Esophagus squamous epithelium (tissue), 5 donors: ENCODE measurements around the gene TEAD1. TPM values are rescaled to one million over a fixed set of nuclear protein-coding genes. Genes with fewer than 3 reads are reported as not detected.
A peak's percentile ranks its signal among the peaks of the same experiment; 100 is the strongest.
"Not testable (repeated sequence)": the region's sequence is repeated elsewhere in the genome, so short reads cannot be mapped to it uniquely, and the experiment has no call there.

Experiments
- DNase-seq: peaks from one replicate; lab custom pipeline; 2025; lab: John Stamatoyannopoulos, UW
- H3K27ac ChIP-seq, 4 donors: fragments of 200-600 bp; sonication (generic); one replicate each; pipeline ENCODE4 v1.5.1; 2016 to 2019; ENCODE audit warnings: mild to moderate bottlenecking in 1 of 4
- H3K27me3 ChIP-seq, 4 donors: fragments of 200-600 bp; sonication (generic); 1 replicate in 3 of 4; 2 replicates in 1 of 4; pipeline versions ENCODE4 v1.5.1 to v1.6.0; 2017 to 2021; ENCODE audit warnings: antibody characterized with exemption in 1 of 4
- H3K36me3 ChIP-seq, 3 donors: fragments of 200-600 bp; sonication (generic); one replicate each; pipeline ENCODE4 v1.5.1; 2016 to 2019
- H3K4me1 ChIP-seq, 3 donors: fragments of 200-600 bp; sonication (generic); one replicate each; pipeline ENCODE4 v1.5.1; 2017 to 2019
- H3K4me3 ChIP-seq, 4 donors: fragments of 200-600 bp; sonication (generic); 1 replicate in 3 of 4; 2 replicates in 1 of 4; pipeline ENCODE4 v1.5.1; 2016 to 2019; ENCODE audit warnings: mild to moderate bottlenecking in 2 of 4, moderate library complexity in 1 of 4
- H3K9me3 ChIP-seq, 3 donors: fragments of 200-600 bp; sonication (generic); one replicate each; pipeline ENCODE4 v1.5.1; 2016 to 2019
- POLR2A ChIP-seq, 4 donors: fragments of 450-650 bp; IDR thresholded peaks; one replicate each; pipeline ENCODE4 v1.6.1; 2017; ENCODE audit warnings: antibody characterized with exemption in 4 of 4, mild to moderate bottlenecking in 4 of 4, moderate library complexity in 3 of 4
- WGBS, 2 donors: methylation state at CpG; one replicate each; pipeline ENCODE4 v1.1.5; 2018; 5-methylcytosine and 5-hydroxymethylcytosine counted together
- intact Hi-C: fragments of 100-400 bp; cut with DNase I; formaldehyde crosslinking; loops from one replicate; pipeline ENCODE4 v1.15.0; 2022
- total RNA-seq, 4 donors: library from RNA; depleted of rRNA; stranded (reverse); fragments of >200 nt; gene quantifications; one replicate each; pipeline ENCODE4 v1.1.0, GENCODE V29; 2016
- TF ChIP-seq, protein P1 (sequence below), 6 experiments: fragments of 450-650 bp in 4 of 6; fragments of 200-600 bp in 2 of 6; sonication (generic) in 2 of 6; IDR thresholded peaks; one replicate each; pipeline ENCODE4 v1.5.1; 2016 to 2019; ENCODE audit warnings: antibody characterized with exemption in 6 of 6, mild to moderate bottlenecking in 4 of 6, moderate library complexity in 4 of 6
- donor health status: DM: yes; HTN: yes; CAD: no.

Gene TEAD1
- total RNA-seq, 4 donors from 2014 or later = 33.3 to 75.2 (median 49.8) TPM

GRCh38 chr11:12868315-12869073 lies 194.3 kb downstream of the TEAD1 start:
- 70 to 83% methylated on average over 3 of the region's 3 CpGs for WGBS, 2 donors
- H3K9me3 ChIP-seq = no peaks in the 10 kb centered on the region
- no peaks in the 10 kb centered on the region for H3K27me3 ChIP-seq
- no peak for TF ChIP-seq POLR2A (IDR thresholded peaks at IDR 0.05)
- TF ChIP-seq, protein P1, sequence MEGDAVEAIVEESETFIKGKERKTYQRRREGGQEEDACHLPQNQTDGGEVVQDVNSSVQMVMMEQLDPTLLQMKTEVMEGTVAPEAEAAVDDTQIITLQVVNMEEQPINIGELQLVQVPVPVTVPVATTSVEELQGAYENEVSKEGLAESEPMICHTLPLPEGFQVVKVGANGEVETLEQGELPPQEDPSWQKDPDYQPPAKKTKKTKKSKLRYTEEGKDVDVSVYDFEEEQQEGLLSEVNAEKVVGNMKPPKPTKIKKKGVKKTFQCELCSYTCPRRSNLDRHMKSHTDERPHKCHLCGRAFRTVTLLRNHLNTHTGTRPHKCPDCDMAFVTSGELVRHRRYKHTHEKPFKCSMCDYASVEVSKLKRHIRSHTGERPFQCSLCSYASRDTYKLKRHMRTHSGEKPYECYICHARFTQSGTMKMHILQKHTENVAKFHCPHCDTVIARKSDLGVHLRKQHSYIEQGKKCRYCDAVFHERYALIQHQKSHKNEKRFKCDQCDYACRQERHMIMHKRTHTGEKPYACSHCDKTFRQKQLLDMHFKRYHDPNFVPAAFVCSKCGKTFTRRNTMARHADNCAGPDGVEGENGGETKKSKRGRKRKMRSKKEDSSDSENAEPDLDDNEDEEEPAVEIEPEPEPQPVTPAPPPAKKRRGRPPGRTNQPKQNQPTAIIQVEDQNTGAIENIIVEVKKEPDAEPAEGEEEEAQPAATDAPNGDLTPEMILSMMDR (IDR thresholded peaks at IDR 0.05) = peak in 2 of 6 experiments; percentile 27 to 39
- DNase-seq = no peak
- no peaks in the 10 kb centered on the region for H3K36me3 ChIP-seq
- H3K4me1 ChIP-seq = peaks cover 0 to 40% (median 13%) of the 10 kb centered on the region in 3 donors
- H3K4me3 ChIP-seq = no peak overlapping the region
- intact Hi-C loops = no loop called here
- H3K27ac ChIP-seq = no peak overlapping the region

- intact Hi-C loops = no loop called here
Observed at GRCh38 chr11:12871241-12871640, 197.0 kb downstream of the TEAD1 start.

GRCh38 chr11:12871788-12872321 lies 197.6 kb downstream of the TEAD1 start:
- TF ChIP-seq, protein P1 (IDR thresholded peaks at IDR 0.05) = no peak
- no peak for TF ChIP-seq POLR2A (IDR thresholded peaks at IDR 0.05)
- DNase-seq = no peak
- Histone ChIP-seq H3K27me3 (no peaks in the 10 kb centered on the region), H3K9me3 (no peaks in the 10 kb centered on the region), H3K4me1 (peaks cover 0 to 18% (median 8%) of the 10 kb centered on the region in 3 donors), H3K36me3 (no peaks in the 10 kb centered on the region), H3K27ac (no peak overlapping the region), H3K4me3 (no peak overlapping the region)
- intact Hi-C loops = no loop called here
- WGBS, 2 donors = 90 to 97% methylated on average over 9 to 10 of the region's 11 CpGs

More at GRCh38 chr11:12871241-12871640, 197.0 kb downstream of the TEAD1 start:
- Histone ChIP-seq H3K27ac (no peak overlapping the region), H3K27me3 (no peaks in the 10 kb centered on the region), H3K4me3 (no peak overlapping the region), H3K9me3 (no peaks in the 10 kb centered on the region), H3K4me1 (peaks cover 0 to 18% (median 8%) of the 10 kb centered on the region in 3 donors), H3K36me3 (no peaks in the 10 kb centered on the region)
- no peak for DNase-seq
- WGBS, 2 donors = 46 to 51% methylated on average over 2 of the region's 2 CpGs
- TF ChIP-seq, protein P1 (IDR thresholded peaks at IDR 0.05) = no peak
- no peak for TF ChIP-seq POLR2A (IDR thresholded peaks at IDR 0.05)

GRCh38 chr11:12876340-12876739 lies 202.1 kb downstream of the TEAD1 start:
- Histone ChIP-seq H3K27me3 (no peaks in the 10 kb centered on the region), H3K4me1 (peaks cover 0 to 4% (median 3%) of the 10 kb centered on the region in 3 donors), H3K4me3 (no peak overlapping the region), H3K36me3 (peaks cover 0 to 19% (median 0%) of the 10 kb centered on the region in 3 donors), H3K27ac (no peak overlapping the region), H3K9me3 (no peaks in the 10 kb centered on the region)
- TF ChIP-seq POLR2A (IDR thresholded peaks at IDR 0.05) = no peak
- TF ChIP-seq, protein P1 (IDR thresholded peaks at IDR 0.05) = no peak
- WGBS, 2 donors = 51 to 75% methylated on average over 5 of the region's 5 CpGs
- no peak for DNase-seq
- intact Hi-C loops = no loop called here

- no peaks in the 10 kb centered on the region for H3K27me3 ChIP-seq
- peaks cover 0 to 25% (median 0%) of the 10 kb centered on the region in 3 donors for H3K36me3 ChIP-seq
- H3K4me3 ChIP-seq = no peak overlapping the region
- no peak for DNase-seq
- WGBS, 2 donors = 81 to 93% methylated on average over 5 of the region's 5 CpGs
- TF ChIP-seq, protein P1 (IDR thresholded peaks at IDR 0.05) = no peak
- TF ChIP-seq POLR2A (IDR thresholded peaks at IDR 0.05) = no peak
- H3K27ac ChIP-seq = no peak overlapping the region
- no peaks in the 10 kb centered on the region for H3K9me3 ChIP-seq
- intact Hi-C loops = no loop called here
- H3K4me1 ChIP-seq = no peaks in the 10 kb centered on the region
Observed at GRCh38 chr11:12876988-12877387, 202.8 kb downstream of the TEAD1 start.

- H3K27me3 ChIP-seq, H3K27ac ChIP-seq, intact Hi-C loops, H3K4me3 ChIP-seq, H3K9me3 ChIP-seq, H3K4me1 ChIP-seq, DNase-seq: not testable (repeated sequence)
- peaks cover 4 to 31% (median 4%) of the 10 kb centered on the region in 3 donors for H3K36me3 ChIP-seq
- 86 to 88% methylated on average over 4 of the region's 4 CpGs for WGBS, 2 donors
Observed at GRCh38 chr11:12877508-12877907, 203.3 kb downstream of the TEAD1 start.
